Gastrocnemius medialis (tissue), 4 donors: ENCODE measurements around the gene PAX2. TPM values are rescaled to one million over a fixed set of nuclear protein-coding genes. Genes with fewer than 3 reads are reported as not detected.

Source experiments
- ATAC-seq, 2 donors: fragments of 150-250 bp; one replicate each; pipeline ENCODE4 v1.9.1; 2016
- DNase-seq, 2 donors: peaks; one replicate each; pipeline ENCODE4 v3.0.0-alpha.2; 2019
- H3K27ac ChIP-seq, 4 donors: fragments of 200-600 bp; sonication (generic); 1 replicate in 1 of 4; 2 replicates in 3 of 4; pipeline ENCODE4 v1.5.1; 2016 to 2018; ENCODE audit warnings: mild to moderate bottlenecking in 2 of 4, moderate library complexity in 1 of 4
- H3K27me3 ChIP-seq, 3 donors: fragments of 200-600 bp; sonication (generic) in 2 of 3; 1 replicate in 1 of 3; 2 replicates in 2 of 3; pipeline versions ENCODE4 v1.5.1 to v1.6.0; 2016 to 2019; ENCODE audit warnings: mild to moderate bottlenecking in 1 of 3, moderate library complexity in 1 of 3
- H3K36me3 ChIP-seq, 2 donors: fragments of 200-600 bp; sonication (generic) in 1 of 2; one replicate each; pipeline ENCODE4 v1.5.1; 2017 to 2018
- H3K4me1 ChIP-seq, 2 donors: fragments of 200-600 bp; sonication (generic) in 1 of 2; one replicate each; pipeline ENCODE4 v1.5.1; 2016 to 2017; ENCODE audit warnings: mild to moderate bottlenecking in 2 of 2
- H3K4me3 ChIP-seq, 4 donors: fragments of 200-600 bp; sonication (generic) in 3 of 4; 1 replicate in 1 of 4; 2 replicates in 3 of 4; pipeline ENCODE4 v1.5.1; 2016 to 2019; ENCODE audit warnings: mild to moderate bottlenecking in 2 of 4
- H3K9me3 ChIP-seq, 3 donors: fragments of 200-600 bp; sonication (generic) in 2 of 3; 1 replicate in 1 of 3; 2 replicates in 2 of 3; pipeline ENCODE4 v1.5.1; 2016 to 2019
- POLR2A ChIP-seq, 2 donors: fragments of 450-650 bp; IDR thresholded peaks; one replicate each; pipeline ENCODE4 v1.6.1; 2017; ENCODE audit warnings: antibody characterized with exemption in 2 of 2, mild to moderate bottlenecking in 2 of 2, moderate library complexity in 2 of 2
- in situ Hi-C, 4 donors: fragments of 200-750 bp; cut with MboI; loops; one replicate each; pipeline versions ENCODE4 v1.15.0 to v1.8.0; 2017; ENCODE audit warnings: low sequenced_read_pairs in 4 of 4
- intact Hi-C: fragments of 100-400 bp; cut with DNase I; formaldehyde crosslinking; loops from one replicate; pipeline ENCODE4 v1.15.1; 2023; ENCODE audit warnings: low total_unique reads
- total RNA-seq, 4 donors: library from RNA; depleted of rRNA; stranded (reverse); fragments of >200 nt; gene quantifications; one replicate each; pipeline versions ENCODE4 v1.1.0 to v1.2.3, GENCODE V29; 2016
- TF ChIP-seq, protein P1 (sequence below), 5 experiments: fragments of 450-650 bp in 3 of 5; fragments of 200-600 bp in 2 of 5; sonication (generic) in 2 of 5; IDR thresholded peaks in 4 of 5; conservative IDR thresholded peaks in 1 of 5; 1 replicate in 4 of 5; 2 replicates in 1 of 5; pipeline ENCODE4 v1.5.1; 2016 to 2019; ENCODE audit warnings: antibody characterized with exemption in 5 of 5, mild to moderate bottlenecking in 3 of 5, moderate library complexity in 3 of 5

Gene PAX2
- total RNA-seq, 4 donors from 2014 or later = not detected

- Histone ChIP-seq H3K27me3 (peaks cover 0 to 8% (median 7%) of the 10 kb centered on the region in 3 donors), H3K9me3 (no peaks in the 10 kb centered on the region), H3K4me3 (no peak overlapping the region), H3K4me1 (no peaks in the 10 kb centered on the region), H3K36me3 (no peaks in the 10 kb centered on the region), H3K27ac (no peak overlapping the region)
- ATAC-seq (no peak), DNase-seq (no peak)
- no peak for TF ChIP-seq POLR2A (IDR thresholded peaks at IDR 0.05)
- TF ChIP-seq, protein P1, sequence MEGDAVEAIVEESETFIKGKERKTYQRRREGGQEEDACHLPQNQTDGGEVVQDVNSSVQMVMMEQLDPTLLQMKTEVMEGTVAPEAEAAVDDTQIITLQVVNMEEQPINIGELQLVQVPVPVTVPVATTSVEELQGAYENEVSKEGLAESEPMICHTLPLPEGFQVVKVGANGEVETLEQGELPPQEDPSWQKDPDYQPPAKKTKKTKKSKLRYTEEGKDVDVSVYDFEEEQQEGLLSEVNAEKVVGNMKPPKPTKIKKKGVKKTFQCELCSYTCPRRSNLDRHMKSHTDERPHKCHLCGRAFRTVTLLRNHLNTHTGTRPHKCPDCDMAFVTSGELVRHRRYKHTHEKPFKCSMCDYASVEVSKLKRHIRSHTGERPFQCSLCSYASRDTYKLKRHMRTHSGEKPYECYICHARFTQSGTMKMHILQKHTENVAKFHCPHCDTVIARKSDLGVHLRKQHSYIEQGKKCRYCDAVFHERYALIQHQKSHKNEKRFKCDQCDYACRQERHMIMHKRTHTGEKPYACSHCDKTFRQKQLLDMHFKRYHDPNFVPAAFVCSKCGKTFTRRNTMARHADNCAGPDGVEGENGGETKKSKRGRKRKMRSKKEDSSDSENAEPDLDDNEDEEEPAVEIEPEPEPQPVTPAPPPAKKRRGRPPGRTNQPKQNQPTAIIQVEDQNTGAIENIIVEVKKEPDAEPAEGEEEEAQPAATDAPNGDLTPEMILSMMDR (IDR thresholded peaks at IDR 0.05 in 4 of 5, conservative IDR thresholded peaks at IDR 0.05 in 1 of 5) = no peak
- intact Hi-C loops = no loop called here
- in situ Hi-C loops = no loop called here
Measured at GRCh38 chr10:100864978-100865377, 119.6 kb downstream of the PAX2 start.

- TF ChIP-seq, protein P1 (IDR thresholded peaks at IDR 0.05 in 4 of 5, conservative IDR thresholded peaks at IDR 0.05 in 1 of 5) = no peak
- TF ChIP-seq POLR2A (IDR thresholded peaks at IDR 0.05) = no peak
- intact Hi-C loops (no loop called here), in situ Hi-C loops (no loop called here)
- DNase-seq (no peak), ATAC-seq (no peak)
- H3K27ac ChIP-seq = no peak overlapping the region
- no peak overlapping the region for H3K4me3 ChIP-seq
- no peaks in the 10 kb centered on the region for H3K9me3 ChIP-seq
- no peaks in the 10 kb centered on the region for H3K4me1 ChIP-seq
- H3K27me3 ChIP-seq = peaks cover 0 to 7% (median 4%) of the 10 kb centered on the region in 3 donors
- H3K36me3 ChIP-seq = no peaks in the 10 kb centered on the region
Measured at GRCh38 chr10:100866010-100866409, 120.6 kb downstream of the PAX2 start.

DNA sequence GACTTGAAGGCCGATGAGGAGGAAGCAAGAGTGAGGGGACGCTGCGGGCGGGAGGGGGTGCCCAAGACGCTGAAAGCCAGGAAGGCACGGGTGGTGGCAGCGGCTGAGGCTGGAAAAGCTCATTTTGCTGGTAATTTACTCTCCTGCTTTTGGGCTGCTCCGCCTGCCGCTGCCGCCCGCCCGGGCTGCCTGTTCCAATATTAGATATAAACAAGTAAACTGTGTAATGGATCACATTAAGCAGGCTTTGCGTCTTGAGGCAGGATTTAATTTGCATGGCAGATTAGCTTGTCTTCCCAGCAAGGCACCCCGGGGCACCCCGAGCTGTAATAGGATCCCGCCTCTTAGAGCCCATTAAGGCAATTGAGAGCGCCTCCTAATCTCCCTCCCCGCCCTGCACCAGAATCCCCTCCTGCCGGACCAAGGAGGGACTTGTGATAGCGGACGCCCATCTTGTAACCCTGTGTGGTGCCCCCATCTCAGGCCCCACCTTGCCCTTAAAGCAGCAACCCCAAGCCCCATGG lies 121.3 kb downstream of the PAX2 start:
- H3K27ac ChIP-seq = no peak overlapping the region
- intact Hi-C loops = no loop called here
- no peaks in the 10 kb centered on the region for H3K36me3 ChIP-seq
- H3K9me3 ChIP-seq = no peaks in the 10 kb centered on the region
- DNase-seq = no peak
- peaks cover 0 to 7% (median 4%) of the 10 kb centered on the region in 3 donors for H3K27me3 ChIP-seq
- no peak for ATAC-seq
- H3K4me1 ChIP-seq = no peaks in the 10 kb centered on the region
- no peak for TF ChIP-seq POLR2A (IDR thresholded peaks at IDR 0.05)
- TF ChIP-seq, protein P1 (IDR thresholded peaks at IDR 0.05 in 4 of 5, conservative IDR thresholded peaks at IDR 0.05 in 1 of 5) = no peak
- H3K4me3 ChIP-seq = no peak overlapping the region
- in situ Hi-C loops = no loop called here

GRCh38 chr10:100867261-100867963 lies 122.0 kb downstream of the PAX2 start:
- no peak for ATAC-seq
- in situ Hi-C loops = no loop called here
- no peak for DNase-seq
- no peak overlapping the region for H3K27ac ChIP-seq
- H3K4me1 ChIP-seq = no peaks in the 10 kb centered on the region
- no peak overlapping the region for H3K4me3 ChIP-seq
- no peak for TF ChIP-seq POLR2A (IDR thresholded peaks at IDR 0.05)
- TF ChIP-seq, protein P1 (IDR thresholded peaks at IDR 0.05 in 4 of 5, conservative IDR thresholded peaks at IDR 0.05 in 1 of 5) = no peak
- peaks cover 0 to 7% (median 4%) of the 10 kb centered on the region in 3 donors for H3K27me3 ChIP-seq
- no peaks in the 10 kb centered on the region for H3K36me3 ChIP-seq
- no peaks in the 10 kb centered on the region for H3K9me3 ChIP-seq
- intact Hi-C loops = no loop called here
